ENCODE measurements around the gene HNRNPL.

DNA sequence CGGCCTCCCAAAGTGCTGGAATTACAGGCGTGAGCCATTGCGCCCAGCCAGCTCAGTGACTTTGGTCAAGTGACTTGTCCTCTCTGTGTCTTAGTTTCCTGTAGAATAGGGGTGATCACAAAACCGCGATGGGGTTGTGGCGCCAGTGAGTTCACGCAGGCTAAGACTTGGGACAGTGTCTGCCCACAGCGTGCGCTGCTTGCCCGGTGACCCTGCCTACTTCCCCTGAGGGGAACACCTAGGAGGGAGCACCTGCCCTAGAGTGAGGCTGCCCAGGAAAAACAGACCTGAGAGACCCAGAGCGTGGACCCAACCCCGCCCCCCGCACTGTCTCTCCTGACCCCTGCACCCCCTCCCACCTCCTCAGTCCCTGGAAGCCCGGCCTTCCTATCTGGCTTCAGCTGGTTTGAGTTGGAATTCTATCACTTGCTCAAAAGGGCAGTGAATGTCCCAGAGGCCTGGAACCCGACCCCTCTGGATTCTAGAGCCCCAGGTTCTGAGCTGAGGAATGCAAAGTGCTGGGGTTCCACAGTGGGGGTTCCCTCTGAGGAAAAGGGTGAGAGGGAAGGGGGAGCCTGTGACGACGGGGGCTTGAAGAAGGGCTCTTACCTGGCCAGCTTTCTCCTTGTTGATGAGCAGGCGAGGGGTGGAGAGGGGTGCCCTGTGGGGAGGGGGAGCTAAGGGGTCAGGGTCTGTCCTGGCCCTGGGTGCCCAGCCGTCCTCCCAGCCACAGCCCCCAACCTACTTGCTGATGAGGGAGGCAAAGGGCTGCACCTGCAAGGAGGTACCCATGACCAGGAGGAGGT lies 30.5 kb upstream of the HNRNPL start:
- TF ChIP-seq, protein P1, sequence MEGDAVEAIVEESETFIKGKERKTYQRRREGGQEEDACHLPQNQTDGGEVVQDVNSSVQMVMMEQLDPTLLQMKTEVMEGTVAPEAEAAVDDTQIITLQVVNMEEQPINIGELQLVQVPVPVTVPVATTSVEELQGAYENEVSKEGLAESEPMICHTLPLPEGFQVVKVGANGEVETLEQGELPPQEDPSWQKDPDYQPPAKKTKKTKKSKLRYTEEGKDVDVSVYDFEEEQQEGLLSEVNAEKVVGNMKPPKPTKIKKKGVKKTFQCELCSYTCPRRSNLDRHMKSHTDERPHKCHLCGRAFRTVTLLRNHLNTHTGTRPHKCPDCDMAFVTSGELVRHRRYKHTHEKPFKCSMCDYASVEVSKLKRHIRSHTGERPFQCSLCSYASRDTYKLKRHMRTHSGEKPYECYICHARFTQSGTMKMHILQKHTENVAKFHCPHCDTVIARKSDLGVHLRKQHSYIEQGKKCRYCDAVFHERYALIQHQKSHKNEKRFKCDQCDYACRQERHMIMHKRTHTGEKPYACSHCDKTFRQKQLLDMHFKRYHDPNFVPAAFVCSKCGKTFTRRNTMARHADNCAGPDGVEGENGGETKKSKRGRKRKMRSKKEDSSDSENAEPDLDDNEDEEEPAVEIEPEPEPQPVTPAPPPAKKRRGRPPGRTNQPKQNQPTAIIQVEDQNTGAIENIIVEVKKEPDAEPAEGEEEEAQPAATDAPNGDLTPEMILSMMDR (IDR thresholded peaks at IDR 0.05; ENCODE audit: low read depth, low read length), result no peak
- TF ChIP-seq POLR2A (IDR thresholded peaks at IDR 0.05; ENCODE audit: extremely low read depth, insufficient read length), result no peak
